ENCODE results near the gene MTA1. TPM values are rescaled to one million over a fixed set of nuclear protein-coding genes. Genes with fewer than 3 reads are reported as not detected.

Gene MTA1
- total RNA-seq, 2 experiments from 2014 or later: 107 to 113 TPM

DNA sequence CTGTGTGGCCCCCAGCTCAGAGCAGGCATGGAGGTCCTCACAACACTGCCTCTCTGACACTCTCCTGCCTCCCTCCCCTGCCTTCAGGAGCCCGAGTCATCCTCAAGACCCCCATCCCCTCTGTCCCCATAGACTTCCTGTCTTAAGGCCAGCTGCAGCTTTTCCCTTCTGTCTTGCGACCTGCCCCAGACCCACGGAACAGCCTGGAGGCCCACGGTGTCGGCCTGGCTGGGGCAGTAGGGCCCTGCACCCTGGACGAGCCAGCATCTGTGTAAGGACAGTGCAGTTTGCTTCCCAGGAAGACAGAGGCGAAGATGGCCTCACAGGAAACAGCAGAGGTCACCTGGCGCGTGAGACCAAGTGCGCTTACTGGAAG lies 81.1 kb downstream of the MTA1 start:
- no peak for ATAC-seq (ENCODE audit: poor library complexity)
- Histone ChIP-seq H3K4me3 (ENCODE audit: low read length) (no peak overlapping the region), H3K9me3 (ENCODE audit: control insufficient read depth in 1 of 2, insufficient read depth in 1 of 2, low read length in 2 of 2) (no peaks in the 10 kb centered on the region), H3K27me3 (ENCODE audit: control insufficient read depth in 1 of 2, insufficient read depth in 2 of 2, low read length in 2 of 2) (no peaks in the 10 kb centered on the region), H3K27ac (ENCODE audit: low read depth in 1 of 2, low read length in 2 of 2) (no peak overlapping the region), H3K4me1 (ENCODE audit: insufficient read depth, low read length) (no peaks in the 10 kb centered on the region), H3K36me3 (ENCODE audit: insufficient read depth, low read length) (peaks cover 9% of the 10 kb centered on the region)
- Mint-ChIP-seq H3K27me3 (no peaks in the 10 kb centered on the region), H3K27ac (peak overlapping the region; percentile 17), H3K4me3 (no peak overlapping the region), H3K9me3 (no peaks in the 10 kb centered on the region), H3K4me1 (ENCODE audit: low read depth) (no peaks in the 10 kb centered on the region), H3K36me3 (ENCODE audit: low read depth) (no peaks in the 10 kb centered on the region)
- DNase-seq: peak in 1 of 14 experiments; percentile 38
- POLR2A ChIA-PET: no interaction called here
- CTCF ChIA-PET: interaction anchor here (2.0 kb wide), 1 partner anchor 10 kb away, joined by 6 read pairs; the partner anchor contains the start of gene TEDC1
- intact Hi-C loops (cut with DNase I, micrococcal nuclease): no loop called here
- no peak for TF ChIP-seq CTCF (IDR thresholded peaks at IDR 0.05)

GRCh38 chr14:105501504-105502291 lies 82.1 kb downstream of the MTA1 start:
- POLR2A ChIA-PET: no interaction called here
- Histone ChIP-seq H3K4me1 (ENCODE audit: insufficient read depth, low read length) (no peaks in the 10 kb centered on the region), H3K9me3 (ENCODE audit: control insufficient read depth in 1 of 2, insufficient read depth in 1 of 2, low read length in 2 of 2) (no peaks in the 10 kb centered on the region), H3K27me3 (ENCODE audit: control insufficient read depth in 1 of 2, insufficient read depth in 2 of 2, low read length in 2 of 2) (no peaks in the 10 kb centered on the region), H3K36me3 (ENCODE audit: insufficient read depth, low read length) (peaks cover 9% of the 10 kb centered on the region), H3K27ac (ENCODE audit: low read depth in 1 of 2, low read length in 2 of 2) (no peak overlapping the region), H3K4me3 (ENCODE audit: low read length) (no peak overlapping the region)
- TF ChIP-seq CTCF (IDR thresholded peaks at IDR 0.05): no peak
- CTCF ChIA-PET: interaction anchor here (1.7 to 2.0 kb wide), 2 partner anchors 11 to 21 kb away, joined by 5 to 6 read pairs; partner anchors contain the start of gene TEDC1
- H3K27me3 Mint-ChIP-seq: no peaks in the 10 kb centered on the region
- no peak overlapping the region for H3K4me3 Mint-ChIP-seq
- intact Hi-C loops (cut with DNase I, micrococcal nuclease): no loop called here
- H3K9me3 Mint-ChIP-seq: no peaks in the 10 kb centered on the region
- no peaks in the 10 kb centered on the region for H3K36me3 Mint-ChIP-seq (ENCODE audit: low read depth)
- DNase-seq: peak in 1 of 14 experiments; percentile 53
- no peaks in the 10 kb centered on the region for H3K4me1 Mint-ChIP-seq (ENCODE audit: low read depth)
- no peak for ATAC-seq (ENCODE audit: poor library complexity)
- peak overlapping the region; percentile 65 for H3K27ac Mint-ChIP-seq

GRCh38 chr14:105502446-105503295 lies 83.0 kb downstream of the MTA1 start:
- Histone ChIP-seq H3K36me3 (ENCODE audit: insufficient read depth, low read length) (peaks cover 9% of the 10 kb centered on the region), H3K27me3 (ENCODE audit: control insufficient read depth in 1 of 2, insufficient read depth in 2 of 2, low read length in 2 of 2) (no peaks in the 10 kb centered on the region), H3K4me3 (ENCODE audit: low read length) (no peak overlapping the region), H3K4me1 (ENCODE audit: insufficient read depth, low read length) (no peaks in the 10 kb centered on the region), H3K27ac (ENCODE audit: low read depth in 1 of 2, low read length in 2 of 2) (no peak overlapping the region), H3K9me3 (ENCODE audit: control insufficient read depth in 1 of 2, insufficient read depth in 1 of 2, low read length in 2 of 2) (no peaks in the 10 kb centered on the region)
- H3K36me3 Mint-ChIP-seq (ENCODE audit: low read depth): no peaks in the 10 kb centered on the region
- POLR2A ChIA-PET: no interaction called here
- TF ChIP-seq CTCF (IDR thresholded peaks at IDR 0.05): no peak
- H3K27me3 Mint-ChIP-seq: peaks cover 4% of the 10 kb centered on the region
- peak overlapping the region; percentile 59 for H3K27ac Mint-ChIP-seq
- H3K9me3 Mint-ChIP-seq: no peaks in the 10 kb centered on the region
- H3K4me1 Mint-ChIP-seq (ENCODE audit: low read depth): no peaks in the 10 kb centered on the region
- CTCF ChIA-PET: interaction anchor here (1.7 to 2.0 kb wide), 2 partner anchors 12 to 22 kb away, joined by 5 to 6 read pairs; partner anchors contain the start of gene TEDC1
- DNase-seq (peak in 1 of 14 experiments; percentile 38), ATAC-seq (ENCODE audit: poor library complexity) (no peak)
- intact Hi-C loops (cut with DNase I, micrococcal nuclease): no loop called here
- H3K4me3 Mint-ChIP-seq: peak overlapping the region; percentile 38
